WI38 (cell line): ENCODE data around the gene FAU.

Source experiments
- H3K4me3 ChIP-seq: 2 replicates; pipeline ENCODE4 v1.5.1; 2011; ENCODE audit warnings: low read depth, mild to moderate bottlenecking, control low read depth, low read length
- CTCF ChIP-seq: IDR thresholded peaks from 2 replicates; pipeline ENCODE4 v1.5.1; 2012; ENCODE audit warnings: low read depth, mild to moderate bottlenecking, control low read depth, low read length

FAU gene

GRCh38 chr11:65163684-65164083, 41.8 kb upstream of the FAU start:
- TF ChIP-seq CTCF = no peak
- no peak overlapping the region for H3K4me3 ChIP-seq

GRCh38 chr11:65160643-65161042, 38.7 kb upstream of the FAU start:
- no peak overlapping the region for H3K4me3 ChIP-seq

GRCh38 chr11:65159012-65159411, 37.1 kb upstream of the FAU start:
- H3K4me3 ChIP-seq = no peak overlapping the region
- no peak for TF ChIP-seq CTCF

More at GRCh38 chr11:65160643-65161042, 38.7 kb upstream of the FAU start:
- no peak for TF ChIP-seq CTCF

GRCh38 chr11:65157336-65157735, 35.4 kb upstream of the FAU start:
- no peak for TF ChIP-seq CTCF
- no peak overlapping the region for H3K4me3 ChIP-seq

GRCh38 chr11:65156926-65157325, 35.0 kb upstream of the FAU start:
- no peak for TF ChIP-seq CTCF
- no peak overlapping the region for H3K4me3 ChIP-seq

- no peak for TF ChIP-seq CTCF
Measured at GRCh38 chr11:65156256-65156655, 34.3 kb upstream of the FAU start.

GRCh38 chr11:65152122-65152521, 30.2 kb upstream of the FAU start:
- TF ChIP-seq CTCF = no peak
- no peak overlapping the region for H3K4me3 ChIP-seq

More at GRCh38 chr11:65156256-65156655, 34.3 kb upstream of the FAU start:
- H3K4me3 ChIP-seq = no peak overlapping the region
